Osteocyte (in vitro differentiated cells): ENCODE measurements around the gene MUC4. TPM values are rescaled to one million over a fixed set of nuclear protein-coding genes. Genes with fewer than 3 reads are reported as not detected.
"Not testable (repeated sequence)": the region's sequence is repeated elsewhere in the genome, so short reads cannot be mapped to it uniquely, and the experiment has no call there.

Experiments used
- DNase-seq: peaks from one replicate; pipeline ENCODE4 v3.0.0; 2021; ENCODE audit warnings: mixed read lengths; ENCODE audit not compliant: unreplicated experiment; ENCODE audit errors: extremely low spot score
- H3K27ac Mint-ChIP-seq: one replicate; pipeline ENCODE4 v1.8.0; 2021; ENCODE audit warnings: mild to moderate bottlenecking, mixed read lengths; ENCODE audit not compliant: unreplicated experiment
- H3K27me3 Mint-ChIP-seq: one replicate; pipeline ENCODE4 v1.8.0; 2021; ENCODE audit warnings: mixed read lengths; ENCODE audit not compliant: unreplicated experiment
- H3K36me3 Mint-ChIP-seq: one replicate; pipeline ENCODE4 v1.8.0; 2021; ENCODE audit warnings: mixed read lengths; ENCODE audit not compliant: unreplicated experiment
- H3K4me1 Mint-ChIP-seq: one replicate; pipeline ENCODE4 v1.8.0; 2021; ENCODE audit warnings: mixed read lengths; ENCODE audit not compliant: unreplicated experiment
- H3K4me3 Mint-ChIP-seq: one replicate; pipeline ENCODE4 v1.8.0; 2021; ENCODE audit warnings: mild to moderate bottlenecking, moderate library complexity, mixed read lengths; ENCODE audit not compliant: unreplicated experiment
- H3K9me3 Mint-ChIP-seq: one replicate; pipeline ENCODE4 v1.8.0; 2021; ENCODE audit warnings: mixed read lengths; ENCODE audit not compliant: unreplicated experiment
- CTCF ChIP-seq: fragments of 200-600 bp; sonication (generic); IDR thresholded peaks from 2 replicates; pipeline ENCODE4 v1.5.0; 2021; ENCODE audit warnings: antibody characterized with exemption, mild to moderate bottlenecking, moderate library complexity
- total RNA-seq: library from RNA; stranded (reverse); gene quantifications from 2 replicates; pipeline ENCODE4 v1.2.1, GENCODE V29; 2021

MUC4 gene
- total RNA-seq, 1 donor from 2014 or later, result not detected

DNA sequence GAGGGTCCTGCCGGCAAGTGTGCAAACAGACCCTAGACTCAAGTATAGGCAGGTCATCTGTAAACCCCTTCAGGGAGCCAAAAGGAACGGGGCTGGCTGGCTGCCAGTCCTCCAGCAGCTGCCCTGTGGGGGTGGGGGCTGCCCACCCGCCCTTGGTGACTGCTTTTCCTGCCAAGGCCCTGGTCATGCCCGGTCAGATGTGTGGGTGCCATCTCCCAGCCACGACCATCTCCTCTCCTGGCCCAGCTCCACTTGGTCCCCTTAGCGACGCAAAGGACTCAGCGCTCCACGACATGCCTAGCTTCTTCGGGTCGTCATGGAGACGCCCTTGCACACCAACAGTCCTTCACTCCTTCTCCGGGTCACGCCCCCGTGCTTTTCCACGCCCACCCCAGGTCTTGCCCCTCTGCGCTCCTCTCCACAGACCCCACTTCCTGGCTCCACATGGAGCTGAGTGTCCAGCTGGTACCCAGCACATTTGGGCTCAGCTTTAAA lies 2.4 kb downstream of the MUC4 start:
- peaks cover 29% of the 10 kb centered on the region for H3K27me3 Mint-ChIP-seq
- H3K4me3 Mint-ChIP-seq, result no peak overlapping the region
- H3K4me1 Mint-ChIP-seq, result peaks cover 1% of the 10 kb centered on the region
- no peaks in the 10 kb centered on the region for H3K9me3 Mint-ChIP-seq
- no peak overlapping the region for H3K27ac Mint-ChIP-seq
- TF ChIP-seq CTCF, result no peak
- no peak for DNase-seq
- no peaks in the 10 kb centered on the region for H3K36me3 Mint-ChIP-seq

GRCh38 chr3:195808741-195809290 lies 2.9 kb downstream of the MUC4 start:
- Mint-ChIP-seq H3K4me3 (no peak overlapping the region), H3K27ac (no peak overlapping the region), H3K36me3 (no peaks in the 10 kb centered on the region), H3K27me3 (peaks cover 33% of the 10 kb centered on the region), H3K9me3 (no peaks in the 10 kb centered on the region), H3K4me1 (peaks cover 1% of the 10 kb centered on the region)
- TF ChIP-seq CTCF, result no peak
- DNase-seq, result no peak

- no peak overlapping the region for H3K27ac Mint-ChIP-seq
- no peak for DNase-seq
- no peak for TF ChIP-seq CTCF
- H3K36me3 Mint-ChIP-seq, result no peaks in the 10 kb centered on the region
- no peaks in the 10 kb centered on the region for H3K9me3 Mint-ChIP-seq
- peaks cover 4% of the 10 kb centered on the region for H3K4me1 Mint-ChIP-seq
- no peak overlapping the region for H3K4me3 Mint-ChIP-seq
- peaks cover 43% of the 10 kb centered on the region for H3K27me3 Mint-ChIP-seq
These were observed 4.0 kb downstream of the MUC4 start for GRCh38 chr3:195807681-195808121.

DNA sequence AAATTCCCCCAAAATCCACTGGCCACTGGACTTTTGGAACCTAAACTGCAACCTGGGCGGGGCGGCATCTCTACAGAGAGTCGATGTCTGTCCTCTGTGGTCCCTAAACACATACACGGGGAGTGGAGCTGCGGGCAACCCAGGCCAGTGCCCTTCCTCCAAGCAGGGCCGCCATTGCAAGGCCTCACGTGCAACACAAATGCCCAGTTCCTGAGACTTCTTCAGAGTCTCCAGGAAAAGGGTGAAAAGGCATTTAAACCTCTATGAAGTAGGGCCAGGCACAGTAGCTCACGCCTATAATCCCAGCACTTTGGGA lies 4.9 kb downstream of the MUC4 start:
- no peak for DNase-seq
- Mint-ChIP-seq H3K27me3 (peaks cover 43% of the 10 kb centered on the region), H3K4me3 (no peak overlapping the region), H3K4me1 (peaks cover 5% of the 10 kb centered on the region), H3K27ac (no peak overlapping the region), H3K9me3 (no peaks in the 10 kb centered on the region), H3K36me3 (no peaks in the 10 kb centered on the region)
- TF ChIP-seq CTCF, result no peak

- no peaks in the 10 kb centered on the region for H3K9me3 Mint-ChIP-seq
- no peak overlapping the region for H3K4me3 Mint-ChIP-seq
- no peak for TF ChIP-seq CTCF
- no peak for DNase-seq
- peaks cover 5% of the 10 kb centered on the region for H3K4me1 Mint-ChIP-seq
- H3K27ac Mint-ChIP-seq, result no peak overlapping the region
- peaks cover 44% of the 10 kb centered on the region for H3K27me3 Mint-ChIP-seq
- H3K36me3 Mint-ChIP-seq, result no peaks in the 10 kb centered on the region
These were observed 5.4 kb downstream of the MUC4 start for GRCh38 chr3:195806211-195806915.

DNA sequence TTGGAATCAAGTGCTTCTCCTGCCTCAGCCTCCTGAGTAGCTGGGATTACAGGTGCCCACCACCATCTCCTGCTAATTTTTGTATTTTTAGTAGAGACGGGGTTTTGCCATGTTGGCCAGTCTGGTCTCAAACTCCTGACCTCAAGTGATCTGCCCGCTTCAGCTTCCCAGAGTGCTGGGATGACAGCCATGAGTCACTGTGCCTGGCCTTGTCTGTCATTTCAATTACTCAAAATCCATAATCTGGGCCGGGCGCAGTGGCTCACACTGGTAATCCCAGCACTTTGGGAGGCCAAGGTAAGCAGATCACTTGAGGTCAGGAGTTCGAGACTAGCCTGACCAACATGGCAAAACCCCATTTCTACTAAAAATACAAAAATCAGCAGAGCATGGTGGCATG lies 6.1 kb downstream of the MUC4 start:
- not testable (repeated sequence) for H3K4me1 Mint-ChIP-seq, H3K9me3 Mint-ChIP-seq, H3K27ac Mint-ChIP-seq, DNase-seq, H3K36me3 Mint-ChIP-seq, H3K4me3 Mint-ChIP-seq
- H3K27me3 Mint-ChIP-seq, result peaks cover 47% of the 10 kb centered on the region
